ENCODE measurements around the gene FAM13A.

Gene FAM13A

DNA sequence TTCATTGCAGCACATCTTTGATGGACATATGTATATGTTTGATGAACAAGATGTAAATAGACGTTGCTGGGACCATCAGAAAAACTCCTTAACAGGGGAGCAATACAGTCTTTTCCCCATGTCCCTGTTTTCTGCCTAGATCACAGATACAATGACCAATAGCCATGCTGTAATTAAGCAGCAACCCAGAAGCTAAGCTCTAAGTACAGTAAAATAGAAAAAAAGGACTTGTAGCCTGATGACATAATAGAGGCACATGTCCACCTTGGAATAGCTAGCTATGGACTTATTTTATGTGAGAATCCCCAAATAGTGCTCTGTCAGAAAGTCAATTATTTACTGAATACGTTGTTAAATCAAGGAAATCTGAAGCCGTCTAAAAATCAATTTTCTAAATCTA is 14.9 kb downstream of the FAM13A start:
- Histone ChIP-seq H3K27ac (no peak overlapping the region), H3K27me3 (no peaks in the 10 kb centered on the region), H3K4me1 (ENCODE audit: control insufficient read depth in 1 of 2, insufficient read depth in 1 of 2, low read depth in 1 of 2, low read length in 1 of 2) (no peaks in the 10 kb centered on the region), H3K9me3 (no peaks in the 10 kb centered on the region), H3K36me3 (no peaks in the 10 kb centered on the region), H3K4me3 (ENCODE audit: low read depth in 1 of 2, low read length in 1 of 2) (no peak overlapping the region)
- no peak for TF ChIP-seq CTCF (IDR thresholded peaks at IDR 0.05)

- no peaks in the 10 kb centered on the region for H3K4me1 ChIP-seq (ENCODE audit: control insufficient read depth in 1 of 2, insufficient read depth in 1 of 2, low read depth in 1 of 2, low read length in 1 of 2)
- no peak overlapping the region for H3K4me3 ChIP-seq (ENCODE audit: low read depth in 1 of 2, low read length in 1 of 2)
- H3K36me3 ChIP-seq, result no peaks in the 10 kb centered on the region
- no peaks in the 10 kb centered on the region for H3K27me3 ChIP-seq
- TF ChIP-seq CTCF (IDR thresholded peaks at IDR 0.05), result no peak
- H3K27ac ChIP-seq, result no peak overlapping the region
- no peaks in the 10 kb centered on the region for H3K9me3 ChIP-seq
Measured at GRCh38 chr4:89039730-89040338, 17.2 kb downstream of the FAM13A start.

- no peak for TF ChIP-seq CTCF (IDR thresholded peaks at IDR 0.05)
- H3K4me1 ChIP-seq (ENCODE audit: control insufficient read depth in 1 of 2, insufficient read depth in 1 of 2, low read depth in 1 of 2, low read length in 1 of 2), result no peaks in the 10 kb centered on the region
- H3K4me3 ChIP-seq (ENCODE audit: low read depth in 1 of 2, low read length in 1 of 2), result no peak overlapping the region
Measured at GRCh38 chr4:89036535-89036934, 20.4 kb downstream of the FAM13A start.

GRCh38 chr4:89031272-89031671 is 25.7 kb downstream of the FAM13A start:
- Histone ChIP-seq H3K36me3 (no peaks in the 10 kb centered on the region), H3K4me1 (ENCODE audit: control insufficient read depth in 1 of 2, insufficient read depth in 1 of 2, low read depth in 1 of 2, low read length in 1 of 2) (no peaks in the 10 kb centered on the region), H3K27ac (no peak overlapping the region), H3K4me3 (ENCODE audit: low read depth in 1 of 2, low read length in 1 of 2) (no peak overlapping the region), H3K9me3 (no peaks in the 10 kb centered on the region), H3K27me3 (no peaks in the 10 kb centered on the region)
- TF ChIP-seq CTCF (IDR thresholded peaks at IDR 0.05), result no peak

More at GRCh38 chr4:89036535-89036934, 20.4 kb downstream of the FAM13A start:
- H3K27ac ChIP-seq, result no peak overlapping the region
- no peaks in the 10 kb centered on the region for H3K9me3 ChIP-seq
- no peaks in the 10 kb centered on the region for H3K36me3 ChIP-seq
- no peaks in the 10 kb centered on the region for H3K27me3 ChIP-seq

GRCh38 chr4:89029591-89029990 is 27.4 kb downstream of the FAM13A start:
- H3K27me3 ChIP-seq, result no peaks in the 10 kb centered on the region
- no peak overlapping the region for H3K27ac ChIP-seq
- no peaks in the 10 kb centered on the region for H3K36me3 ChIP-seq
- no peaks in the 10 kb centered on the region for H3K4me1 ChIP-seq (ENCODE audit: control insufficient read depth in 1 of 2, insufficient read depth in 1 of 2, low read depth in 1 of 2, low read length in 1 of 2)
- H3K9me3 ChIP-seq, result no peaks in the 10 kb centered on the region
- no peak overlapping the region for H3K4me3 ChIP-seq (ENCODE audit: low read depth in 1 of 2, low read length in 1 of 2)
- TF ChIP-seq CTCF (IDR thresholded peaks at IDR 0.05), result no peak

- Histone ChIP-seq H3K9me3 (no peaks in the 10 kb centered on the region), H3K27ac (no peak overlapping the region), H3K4me1 (ENCODE audit: control insufficient read depth in 1 of 2, insufficient read depth in 1 of 2, low read depth in 1 of 2, low read length in 1 of 2) (no peaks in the 10 kb centered on the region), H3K4me3 (ENCODE audit: low read depth in 1 of 2, low read length in 1 of 2) (no peak overlapping the region), H3K36me3 (no peaks in the 10 kb centered on the region), H3K27me3 (no peaks in the 10 kb centered on the region)
- no peak for TF ChIP-seq CTCF (IDR thresholded peaks at IDR 0.05)
Measured at GRCh38 chr4:89026542-89026941, 30.4 kb downstream of the FAM13A start.

All from neutrophil (primary cell).